ENCODE data around the gene GCNA. TPM values are rescaled to one million over a fixed set of nuclear protein-coding genes. Genes with fewer than 3 reads are reported as not detected.

GCNA gene
- total and polyA plus RNA-seq, 2 of the 13 experiments (the other 11 are each of a cell fraction or from before 2014, with no cell fraction given): 0.38 to 0.66 TPM

- TF ChIP-seq ZNF264 (CRISPR knock-in tag; IDR thresholded peaks at IDR 0.05) (no peak), PRMT3 (CRISPR knock-in tag; IDR thresholded peaks at IDR 0.05; ENCODE audit: borderline replicate concordance, low read depth) (no peak), SP1 (IDR thresholded peaks at IDR 0.05) (no peak), SP1 (CRISPR knock-in tag; IDR thresholded peaks at IDR 0.05) (no peak), ZNF782 (CRISPR knock-in tag; IDR thresholded peaks at IDR 0.05; ENCODE audit: borderline replicate concordance) (no peak)
These were observed 25.4 kb downstream of the GCNA start (continued) for GRCh38 chrX:71603618-71604017.

- Histone ChIP-seq H3K9me3 (ENCODE audit: low read length) (no peaks in the 10 kb centered on the region), H3K36me3 (replicated peaks in 1 of 2; ENCODE audit: control insufficient read depth in 1 of 2, insufficient read depth in 2 of 2, low read length in 2 of 2) (no peaks in the 10 kb centered on the region), H2AFZ (ENCODE audit: low read length) (no peak overlapping the region), H3K9ac (ENCODE audit: insufficient read depth, low read depth, low read length) (no peak overlapping the region), H3K4me2 (ENCODE audit: low read depth, low read length) (no peak overlapping the region), H3K27ac (ENCODE audit: extremely low read length, insufficient read depth, low read length) (no peak overlapping the region), H3K79me2 (ENCODE audit: insufficient read depth, low read length) (no peaks in the 10 kb centered on the region), H4K20me1 (ENCODE audit: insufficient read depth, low read length) (no peaks in the 10 kb centered on the region), H3K4me3 (replicated peaks in 1 of 3; ENCODE audit: insufficient read depth in 1 of 3, low read depth in 2 of 3, low read length in 3 of 3) (no peak overlapping the region), H3K27me3 (ENCODE audit: control insufficient read depth in 1 of 2, insufficient read depth in 2 of 2, low read length in 2 of 2) (no peaks in the 10 kb centered on the region), H3K4me1 (ENCODE audit: insufficient read depth, low read length) (no peaks in the 10 kb centered on the region)
- DNase-seq (ENCODE audit: low spot score) (no peak), FAIRE-seq (no peak), ATAC-seq (no peak)
- intact Hi-C loops (cut with micrococcal nuclease; ENCODE audit: unreplicated experiment) (no loop called here), in situ Hi-C loops (cut with HindIII; ENCODE audit: extremely low pct_ligation_motif_present, low pct_unique_long_range_greater_than_20kb) (no loop called here)
- POLR2A ChIA-PET: no interaction called here
- WGBS (ENCODE audit: low lambda C conversion rate): 91% methylated on average over 9 of the region's 10 CpGs
- TF ChIP-seq KLF13 (CRISPR knock-in tag; IDR thresholded peaks at IDR 0.05) (no peak), REPIN1 (CRISPR knock-in tag; IDR thresholded peaks at IDR 0.05; ENCODE audit: borderline replicate concordance, low read depth) (no peak), ZNF513 (CRISPR knock-in tag; conservative IDR thresholded peaks at IDR 0.05) (no peak), KLF11 (CRISPR knock-in tag; IDR thresholded peaks at IDR 0.05) (no peak), TBP (CRISPR knock-in tag; IDR thresholded peaks at IDR 0.05) (no peak)
- CTCF ChIA-PET (ENCODE audit: low intra/inter-chr PET ratio, low total read pairs): no interaction called here
- no TSS peak for BruUV-seq (replicated peaks)
These were observed 25.9 kb downstream of the GCNA start for GRCh38 chrX:71604141-71604540.
